ENCODE measurements around the gene ATP9B. TPM values are rescaled to one million over a fixed set of nuclear protein-coding genes. Genes with fewer than 3 reads are reported as not detected.
"Not testable (repeated sequence)": the region's sequence is repeated elsewhere in the genome, so short reads cannot be mapped to it uniquely, and the experiment has no call there.

The ATP9B gene
- total RNA-seq, 1 donor from 2014 or later, result 12.6 TPM

GRCh38 chr18:79260023-79260422, 190.8 kb downstream of the ATP9B start:
- no peaks in the 10 kb centered on the region for H3K9me3 ChIP-seq (ENCODE audit: insufficient read depth, low read depth, low read length)
- Mint-ChIP-seq H3K27ac (ENCODE audit: unreplicated experiment) (no peak overlapping the region), H3K9me3 (ENCODE audit: unreplicated experiment) (no peaks in the 10 kb centered on the region), H3K36me3 (ENCODE audit: low read depth, unreplicated experiment) (peaks cover 7% of the 10 kb centered on the region), H3K27me3 (ENCODE audit: low read depth, unreplicated experiment) (no peaks in the 10 kb centered on the region), H3K4me1 (ENCODE audit: low read depth, unreplicated experiment) (peaks cover 3% of the 10 kb centered on the region), H3K4me3 (ENCODE audit: unreplicated experiment) (no peak overlapping the region)
- H3K9ac ChIP-seq (ENCODE audit: low read length), result no peak overlapping the region
- no peak for DNase-seq (ENCODE audit: low read depth)
- H3K27me3 ChIP-seq (ENCODE audit: insufficient read depth, low read length), result no peaks in the 10 kb centered on the region
- no peak overlapping the region for H2AFZ ChIP-seq (ENCODE audit: low read depth, low read length)
- no peak overlapping the region for H3K27ac ChIP-seq (ENCODE audit: low read depth, low read length)
- no peaks in the 10 kb centered on the region for H3K4me1 ChIP-seq (ENCODE audit: insufficient read depth, low read length)
- H3K4me2 ChIP-seq (ENCODE audit: low read length), result no peak overlapping the region
- H4K20me1 ChIP-seq (ENCODE audit: insufficient read depth, low read length), result no peaks in the 10 kb centered on the region
- no peak overlapping the region for H3K4me3 ChIP-seq (ENCODE audit: insufficient read depth, low read depth, low read length)
- no peaks in the 10 kb centered on the region for H3K36me3 ChIP-seq (ENCODE audit: insufficient read depth, low read length)
- no peak for FAIRE-seq
- H3K79me2 ChIP-seq (ENCODE audit: insufficient read depth, low read length), result no peaks in the 10 kb centered on the region
- TF ChIP-seq, protein P1, sequence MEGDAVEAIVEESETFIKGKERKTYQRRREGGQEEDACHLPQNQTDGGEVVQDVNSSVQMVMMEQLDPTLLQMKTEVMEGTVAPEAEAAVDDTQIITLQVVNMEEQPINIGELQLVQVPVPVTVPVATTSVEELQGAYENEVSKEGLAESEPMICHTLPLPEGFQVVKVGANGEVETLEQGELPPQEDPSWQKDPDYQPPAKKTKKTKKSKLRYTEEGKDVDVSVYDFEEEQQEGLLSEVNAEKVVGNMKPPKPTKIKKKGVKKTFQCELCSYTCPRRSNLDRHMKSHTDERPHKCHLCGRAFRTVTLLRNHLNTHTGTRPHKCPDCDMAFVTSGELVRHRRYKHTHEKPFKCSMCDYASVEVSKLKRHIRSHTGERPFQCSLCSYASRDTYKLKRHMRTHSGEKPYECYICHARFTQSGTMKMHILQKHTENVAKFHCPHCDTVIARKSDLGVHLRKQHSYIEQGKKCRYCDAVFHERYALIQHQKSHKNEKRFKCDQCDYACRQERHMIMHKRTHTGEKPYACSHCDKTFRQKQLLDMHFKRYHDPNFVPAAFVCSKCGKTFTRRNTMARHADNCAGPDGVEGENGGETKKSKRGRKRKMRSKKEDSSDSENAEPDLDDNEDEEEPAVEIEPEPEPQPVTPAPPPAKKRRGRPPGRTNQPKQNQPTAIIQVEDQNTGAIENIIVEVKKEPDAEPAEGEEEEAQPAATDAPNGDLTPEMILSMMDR (IDR thresholded peaks at IDR 0.05; ENCODE audit: insufficient read depth, low read depth, low read length), result no peak
- no peak for TF ChIP-seq EZH2 (IDR thresholded peaks at IDR 0.05; ENCODE audit: insufficient read depth, low read length)

DNA sequence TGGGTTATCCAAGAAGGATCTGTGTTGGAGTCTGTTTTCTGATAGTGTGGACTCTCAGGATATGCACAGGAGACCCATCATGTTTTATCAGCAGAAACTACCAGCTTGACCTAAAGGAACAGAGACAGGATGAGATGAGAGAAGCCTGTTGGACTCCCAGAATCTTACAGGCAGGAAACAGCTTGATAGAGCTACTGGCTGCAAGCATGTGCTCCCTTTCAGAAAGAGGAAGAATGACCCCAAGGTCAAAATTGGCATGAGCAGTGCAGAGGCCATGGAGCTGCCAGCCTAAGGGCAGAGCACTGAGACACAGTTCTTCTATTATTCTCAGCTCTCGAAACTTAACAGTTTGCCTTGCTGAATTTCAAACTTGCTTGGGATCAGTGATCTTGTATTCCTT, 191.3 kb downstream of the ATP9B start:
- Histone ChIP-seq H3K4me1 (ENCODE audit: insufficient read depth, low read length) (no peaks in the 10 kb centered on the region), H3K9me3 (ENCODE audit: insufficient read depth, low read depth, low read length) (no peaks in the 10 kb centered on the region), H3K79me2 (ENCODE audit: insufficient read depth, low read length) (no peaks in the 10 kb centered on the region), H3K4me2 (ENCODE audit: low read length) (no peak overlapping the region), H3K27ac (ENCODE audit: low read depth, low read length) (no peak overlapping the region), H3K36me3 (ENCODE audit: insufficient read depth, low read length) (no peaks in the 10 kb centered on the region), H3K27me3 (ENCODE audit: insufficient read depth, low read length) (no peaks in the 10 kb centered on the region), H3K4me3 (ENCODE audit: insufficient read depth, low read depth, low read length) (no peak overlapping the region), H2AFZ (ENCODE audit: low read depth, low read length) (no peak overlapping the region), H4K20me1 (ENCODE audit: insufficient read depth, low read length) (no peaks in the 10 kb centered on the region), H3K9ac (ENCODE audit: low read length) (no peak overlapping the region)
- Mint-ChIP-seq H3K36me3 (ENCODE audit: low read depth, unreplicated experiment) (peaks cover 8% of the 10 kb centered on the region), H3K9me3 (ENCODE audit: unreplicated experiment) (peaks cover 2% of the 10 kb centered on the region), H3K27me3 (ENCODE audit: low read depth, unreplicated experiment) (no peaks in the 10 kb centered on the region), H3K27ac (ENCODE audit: unreplicated experiment) (no peak overlapping the region), H3K4me1 (ENCODE audit: low read depth, unreplicated experiment) (no peaks in the 10 kb centered on the region), H3K4me3 (ENCODE audit: unreplicated experiment) (no peak overlapping the region)
- no peak for FAIRE-seq
- no peak for DNase-seq (ENCODE audit: low read depth)
- TF ChIP-seq, protein P1 (IDR thresholded peaks at IDR 0.05; ENCODE audit: insufficient read depth, low read depth, low read length), result no peak
- TF ChIP-seq EZH2 (IDR thresholded peaks at IDR 0.05; ENCODE audit: insufficient read depth, low read length), result no peak

DNA sequence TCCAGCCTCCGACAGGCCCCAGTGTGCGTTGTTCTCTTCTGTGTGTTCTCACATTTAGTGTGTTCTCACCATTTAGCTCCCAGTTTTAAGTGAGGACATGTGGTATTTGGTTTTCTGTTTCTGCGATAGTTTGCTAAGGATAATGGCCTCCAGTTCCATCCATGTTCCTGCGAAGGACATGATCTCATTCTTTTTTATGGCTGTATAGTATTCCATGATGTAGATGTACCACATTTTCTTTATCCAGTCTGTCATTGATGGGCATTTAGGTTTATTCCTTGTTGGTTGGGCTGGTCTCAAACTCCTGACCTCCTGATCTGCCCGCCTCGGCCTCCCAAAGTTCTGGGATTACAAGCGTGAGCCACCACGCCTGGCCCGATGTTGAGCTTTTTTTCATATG, 195.9 kb downstream of the ATP9B start:
- H3K27me3 Mint-ChIP-seq (ENCODE audit: low read depth, unreplicated experiment); H3K27me3 ChIP-seq (ENCODE audit: insufficient read depth, low read length); H3K4me3 Mint-ChIP-seq (ENCODE audit: unreplicated experiment); H3K36me3 Mint-ChIP-seq (ENCODE audit: low read depth, unreplicated experiment); H3K4me3 ChIP-seq (ENCODE audit: insufficient read depth, low read depth, low read length); H3K36me3 ChIP-seq (ENCODE audit: insufficient read depth, low read length); H3K27ac Mint-ChIP-seq (ENCODE audit: unreplicated experiment); H3K9me3 ChIP-seq (ENCODE audit: insufficient read depth, low read depth, low read length); H3K4me1 Mint-ChIP-seq (ENCODE audit: low read depth, unreplicated experiment); H3K9me3 Mint-ChIP-seq (ENCODE audit: unreplicated experiment); H3K27ac ChIP-seq (ENCODE audit: low read depth, low read length); H3K79me2 ChIP-seq (ENCODE audit: insufficient read depth, low read length); H3K9ac ChIP-seq (ENCODE audit: low read length); FAIRE-seq; DNase-seq (ENCODE audit: low read depth); H2AFZ ChIP-seq (ENCODE audit: low read depth, low read length); H3K4me2 ChIP-seq (ENCODE audit: low read length); H3K4me1 ChIP-seq (ENCODE audit: insufficient read depth, low read length); H4K20me1 ChIP-seq (ENCODE audit: insufficient read depth, low read length): not testable (repeated sequence)

DNA sequence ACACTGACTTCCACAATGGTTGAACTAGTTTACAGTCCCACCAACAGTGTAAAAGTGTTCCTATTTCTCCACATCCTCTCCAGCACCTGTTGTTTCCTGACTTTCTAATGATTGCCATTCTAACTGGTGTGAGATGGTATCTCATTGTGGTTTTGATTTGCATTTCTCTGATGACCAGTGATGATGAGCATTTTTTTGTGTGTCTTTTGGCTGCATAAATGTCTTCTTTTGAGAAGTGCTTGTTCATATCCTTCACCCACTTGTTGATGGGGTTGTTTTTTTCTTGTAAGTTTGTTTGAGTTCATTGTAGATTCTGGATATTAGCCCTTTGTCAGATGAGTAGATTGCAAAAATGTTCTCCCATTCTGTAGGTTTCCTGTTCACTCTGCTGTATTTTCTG, 202.6 kb downstream of the ATP9B start:
- FAIRE-seq; H3K4me3 Mint-ChIP-seq (ENCODE audit: unreplicated experiment): not testable (repeated sequence)

More for the DNA sequence above, 202.6 kb downstream of the ATP9B start:
- not testable (repeated sequence) for H3K9me3 Mint-ChIP-seq (ENCODE audit: unreplicated experiment); H3K36me3 Mint-ChIP-seq (ENCODE audit: low read depth, unreplicated experiment); H4K20me1 ChIP-seq (ENCODE audit: insufficient read depth, low read length); H2AFZ ChIP-seq (ENCODE audit: low read depth, low read length); H3K27me3 Mint-ChIP-seq (ENCODE audit: low read depth, unreplicated experiment); H3K36me3 ChIP-seq (ENCODE audit: insufficient read depth, low read length); H3K27ac Mint-ChIP-seq (ENCODE audit: unreplicated experiment); H3K4me1 Mint-ChIP-seq (ENCODE audit: low read depth, unreplicated experiment); DNase-seq (ENCODE audit: low read depth); H3K4me2 ChIP-seq (ENCODE audit: low read length); H3K4me1 ChIP-seq (ENCODE audit: insufficient read depth, low read length); H3K79me2 ChIP-seq (ENCODE audit: insufficient read depth, low read length); H3K9ac ChIP-seq (ENCODE audit: low read length); H3K9me3 ChIP-seq (ENCODE audit: insufficient read depth, low read depth, low read length); H3K27me3 ChIP-seq (ENCODE audit: insufficient read depth, low read length); H3K27ac ChIP-seq (ENCODE audit: low read depth, low read length); H3K4me3 ChIP-seq (ENCODE audit: insufficient read depth, low read depth, low read length)

Data from astrocyte (in vitro differentiated cells and primary cell).